ENCODE measurements around the gene DNASE2.
"Not testable (repeated sequence)": the region's sequence is repeated elsewhere in the genome, so short reads cannot be mapped to it uniquely, and the experiment has no call there.

Gene DNASE2, protein sequence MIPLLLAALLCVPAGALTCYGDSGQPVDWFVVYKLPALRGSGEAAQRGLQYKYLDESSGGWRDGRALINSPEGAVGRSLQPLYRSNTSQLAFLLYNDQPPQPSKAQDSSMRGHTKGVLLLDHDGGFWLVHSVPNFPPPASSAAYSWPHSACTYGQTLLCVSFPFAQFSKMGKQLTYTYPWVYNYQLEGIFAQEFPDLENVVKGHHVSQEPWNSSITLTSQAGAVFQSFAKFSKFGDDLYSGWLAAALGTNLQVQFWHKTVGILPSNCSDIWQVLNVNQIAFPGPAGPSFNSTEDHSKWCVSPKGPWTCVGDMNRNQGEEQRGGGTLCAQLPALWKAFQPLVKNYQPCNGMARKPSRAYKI

DNA sequence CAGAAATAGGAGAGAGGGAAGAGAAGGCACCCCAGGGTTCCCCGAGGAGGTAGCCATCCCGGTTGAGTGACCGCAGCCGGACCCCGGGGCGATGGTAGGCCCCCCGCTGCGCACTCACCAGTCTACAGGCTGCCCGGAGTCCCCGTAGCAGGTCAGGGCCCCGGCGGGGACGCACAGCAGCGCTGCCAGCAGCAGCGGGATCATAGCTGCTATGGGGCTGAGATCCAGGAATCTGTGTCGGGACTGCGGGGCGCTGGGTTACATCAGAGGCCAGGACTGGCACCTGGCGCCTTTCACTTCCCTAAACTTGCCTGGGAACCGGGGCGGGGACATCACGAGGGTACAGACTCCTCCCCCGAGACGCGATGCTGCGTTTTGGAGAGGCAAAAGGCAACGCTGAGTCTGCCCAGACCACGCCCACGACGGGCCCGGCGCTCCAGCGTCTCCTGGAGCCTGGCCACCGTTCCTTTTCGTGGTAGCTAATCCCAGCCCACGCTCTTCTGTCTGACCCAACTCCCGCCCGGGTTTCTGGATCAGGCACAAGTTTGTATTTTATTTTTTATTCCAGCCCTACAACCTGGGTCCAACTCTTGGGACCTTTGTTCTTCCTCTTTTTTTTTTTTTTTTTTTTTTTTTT is at the start of gene DNASE2:
Gene DNASE2, minus strand, starts transcription at position 278 of the 637 bp plus-strand sequence. Its CDS starts 74 bp downstream, at position 204.
- DNase-seq (ENCODE audit: low read depth in 1 of 2, low spot score in 1 of 2): peak; percentile 77 to 78

DNA sequence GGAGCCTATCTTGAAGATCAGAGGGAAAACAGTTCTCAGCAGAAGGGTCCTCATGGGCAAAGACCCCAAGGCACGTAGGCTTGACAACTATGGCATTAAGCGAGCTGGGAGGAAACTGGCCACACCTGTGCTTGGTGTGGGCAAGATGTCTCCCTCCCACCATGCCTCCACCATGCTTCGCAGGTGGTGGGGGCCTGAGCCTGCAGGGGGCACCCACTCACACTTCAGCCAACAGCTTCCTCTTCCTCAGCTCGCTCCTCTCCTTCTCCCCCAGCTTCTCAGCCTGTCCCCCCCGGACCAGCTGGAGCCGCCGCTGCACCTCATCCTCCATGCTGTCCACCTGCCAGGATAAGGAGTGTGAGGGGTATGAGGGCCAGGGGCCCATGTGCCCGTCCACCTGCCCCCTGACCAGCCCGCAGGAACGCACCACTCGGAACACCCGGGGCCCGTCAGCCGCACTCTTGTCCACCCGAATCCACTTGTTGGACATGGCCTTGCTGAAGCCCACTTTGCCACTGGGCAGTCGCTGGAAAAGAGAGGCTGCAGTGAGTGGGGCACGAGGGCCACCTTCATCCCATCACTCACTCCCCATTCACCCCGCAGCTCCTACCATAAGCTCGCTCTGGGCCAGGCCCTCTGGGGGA is 48.9 kb upstream of the DNASE2 start:
- no peak for DNase-seq (ENCODE audit: low read depth in 1 of 2, low spot score in 1 of 2)

GRCh38 chr19:12924621-12925310 is 43.5 kb upstream of the DNASE2 start:
- DNase-seq (ENCODE audit: low read depth in 1 of 2, low spot score in 1 of 2): no peak

DNA sequence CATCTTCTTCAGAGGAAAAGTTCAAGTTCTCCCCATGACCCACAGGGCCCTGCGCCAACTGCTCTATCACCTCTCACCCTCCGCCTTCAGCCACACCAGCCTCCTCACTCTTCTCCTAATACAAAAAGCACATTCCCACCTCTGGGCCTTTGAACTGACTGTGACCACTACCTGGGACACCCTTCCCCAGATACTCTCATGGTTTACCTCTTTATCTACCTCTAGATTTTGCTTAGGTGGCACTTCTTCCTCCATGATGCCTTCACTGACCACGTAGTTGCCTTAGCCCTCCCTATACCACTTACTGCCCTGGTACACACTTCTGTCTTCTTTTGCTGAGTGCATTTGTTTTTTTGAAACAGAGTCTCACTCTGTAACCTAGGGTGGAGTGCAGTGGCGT is 41.7 kb upstream of the DNASE2 start:
- DNase-seq (ENCODE audit: low read depth in 1 of 2, low spot score in 1 of 2): no peak

DNA sequence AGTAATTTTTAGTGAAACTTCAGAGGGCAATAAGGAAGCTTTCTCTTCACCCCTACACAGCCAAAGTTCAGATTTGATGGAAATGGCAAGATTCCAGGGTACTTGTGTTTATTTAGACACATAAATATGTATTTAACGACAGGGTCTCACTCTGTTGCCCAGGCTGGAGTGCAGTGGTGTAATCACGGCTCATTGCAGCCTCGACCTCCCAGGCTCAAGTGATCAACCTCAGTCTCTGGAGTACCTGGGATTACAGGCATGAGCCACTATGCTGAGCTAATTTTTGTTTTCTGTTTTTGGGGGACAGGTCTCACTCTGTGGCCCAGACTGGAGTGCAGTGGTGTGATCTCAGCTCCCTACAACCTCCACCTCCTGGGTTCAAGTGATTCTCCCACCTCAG is 39.8 kb upstream of the DNASE2 start:
- DNase-seq (ENCODE audit: low read depth in 1 of 2, low spot score in 1 of 2): no peak

DNA sequence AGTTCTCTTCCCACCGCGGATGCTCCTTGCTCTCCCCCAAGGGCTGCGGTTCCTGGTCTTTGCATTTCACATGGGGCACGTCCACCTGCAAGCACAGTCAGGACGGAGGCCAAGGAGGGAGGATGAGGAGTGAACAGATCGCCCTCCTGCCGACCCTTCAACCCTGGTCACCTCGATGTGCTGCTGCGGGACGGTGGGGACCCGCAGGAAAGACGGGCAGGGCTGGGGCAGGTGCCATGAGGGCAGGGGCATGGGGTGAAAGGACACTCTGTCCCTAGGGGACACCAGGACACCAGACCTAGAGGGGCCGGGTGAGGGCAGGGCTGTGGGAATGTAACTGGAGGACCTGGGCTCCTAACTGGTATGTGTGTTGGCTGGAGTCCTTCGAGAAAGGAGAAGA is 37.0 kb upstream of the DNASE2 start:
- DNase-seq (ENCODE audit: low read depth in 1 of 2, low spot score in 1 of 2): no peak

GRCh38 chr19:12915860-12916259 is 34.6 kb upstream of the DNASE2 start:
- not testable (repeated sequence) for DNase-seq (ENCODE audit: low read depth in 1 of 2, low spot score in 1 of 2)

GRCh38 chr19:12913851-12914690 is 32.8 kb upstream of the DNASE2 start:
- peak in 1 of 2 donors; percentile 27 for DNase-seq (ENCODE audit: low read depth in 1 of 2, low spot score in 1 of 2)

DNA sequence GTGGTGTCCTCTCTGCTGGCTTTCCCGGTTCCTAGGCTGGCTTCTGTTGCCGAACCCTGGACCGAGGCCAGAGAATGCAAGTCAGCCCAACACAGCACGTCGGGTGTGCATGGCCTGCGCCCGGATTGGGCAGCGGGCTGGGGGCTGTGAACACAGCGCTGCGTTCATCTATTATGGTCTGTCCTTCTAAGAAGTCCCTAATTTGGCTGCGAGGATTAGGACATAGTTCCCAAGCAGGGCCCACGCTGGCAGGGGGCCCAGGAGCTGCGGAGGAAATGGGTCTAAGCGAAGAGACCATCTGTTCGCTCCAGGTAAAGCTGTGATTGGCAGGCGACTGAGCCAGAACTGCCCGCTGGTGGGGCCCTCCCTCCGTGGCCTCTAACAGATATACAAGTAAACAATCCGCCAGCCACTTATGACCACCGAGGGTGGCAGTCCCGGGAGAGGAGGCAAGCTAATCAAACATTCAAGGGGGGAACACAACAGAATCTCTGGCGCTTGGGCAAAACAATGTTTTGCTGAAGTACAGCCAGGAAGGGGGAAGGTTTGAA is 31.8 kb upstream of the DNASE2 start:
- DNase-seq (ENCODE audit: low read depth in 1 of 2, low spot score in 1 of 2): no peak

DNA sequence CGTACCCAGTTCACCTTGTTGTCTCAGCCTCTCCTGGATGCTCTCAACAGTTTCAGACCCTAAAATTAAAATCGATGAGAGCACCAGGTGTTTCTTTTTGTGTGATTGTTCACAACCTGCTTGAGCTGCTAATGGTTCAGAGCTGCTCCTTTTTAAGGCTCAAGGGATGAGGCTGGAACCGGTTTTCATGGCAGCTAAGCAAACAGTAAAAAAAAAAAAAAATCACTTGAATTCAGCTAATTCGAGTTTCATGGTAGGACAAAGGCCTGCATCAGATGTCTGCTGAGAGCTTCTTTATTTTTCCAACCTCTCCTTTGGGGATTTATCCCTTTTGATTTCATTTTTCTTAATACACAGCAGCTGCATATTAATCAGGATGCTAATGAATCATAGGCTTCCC is 31.3 kb upstream of the DNASE2 start:
- DNase-seq (ENCODE audit: low read depth in 1 of 2, low spot score in 1 of 2): no peak

GRCh38 chr19:12907166-12907565 is 25.9 kb upstream of the DNASE2 start:
- no peak for DNase-seq (ENCODE audit: low read depth in 1 of 2, low spot score in 1 of 2)

DNA sequence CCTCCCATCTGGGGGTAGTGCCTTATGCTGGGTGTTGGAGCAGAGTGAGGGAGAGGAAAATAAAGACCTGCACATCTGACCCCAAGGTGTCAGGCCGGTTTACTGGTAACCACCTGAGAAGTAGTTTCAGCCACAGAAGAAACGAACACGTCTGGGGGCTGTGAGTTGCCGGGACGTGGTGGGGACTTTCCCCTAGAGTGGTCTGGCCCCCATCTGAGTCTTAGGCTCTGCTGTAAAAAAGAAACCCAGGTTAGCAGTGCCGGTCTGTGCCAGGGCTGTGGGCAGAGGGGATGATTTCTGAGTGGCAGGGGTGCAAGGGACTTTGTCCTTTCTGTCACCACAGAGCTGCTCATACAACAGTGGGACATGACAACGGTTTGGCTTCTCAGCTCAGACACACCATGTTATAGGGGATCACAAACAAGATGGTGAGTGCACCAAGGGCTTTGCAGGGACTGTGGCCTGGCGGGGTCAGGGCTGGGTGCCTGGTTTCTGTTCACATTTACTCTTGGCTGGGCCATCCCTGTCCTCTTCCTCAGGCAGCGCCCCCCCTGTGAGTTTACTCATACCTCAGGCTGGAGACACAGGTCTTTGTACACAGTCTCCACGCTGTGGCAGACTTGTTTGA is 18.8 kb upstream of the DNASE2 start:
- no peak for DNase-seq (ENCODE audit: low read depth in 1 of 2, low spot score in 1 of 2)

- no peak for DNase-seq (ENCODE audit: low read depth in 1 of 2, low spot score in 1 of 2)
These were observed 15.2 kb upstream of the DNASE2 start for GRCh38 chr19:12896460-12896859.

GRCh38 chr19:12893582-12893981 is 12.3 kb upstream of the DNASE2 start:
- DNase-seq (ENCODE audit: low read depth in 1 of 2, low spot score in 1 of 2): no peak

DNA sequence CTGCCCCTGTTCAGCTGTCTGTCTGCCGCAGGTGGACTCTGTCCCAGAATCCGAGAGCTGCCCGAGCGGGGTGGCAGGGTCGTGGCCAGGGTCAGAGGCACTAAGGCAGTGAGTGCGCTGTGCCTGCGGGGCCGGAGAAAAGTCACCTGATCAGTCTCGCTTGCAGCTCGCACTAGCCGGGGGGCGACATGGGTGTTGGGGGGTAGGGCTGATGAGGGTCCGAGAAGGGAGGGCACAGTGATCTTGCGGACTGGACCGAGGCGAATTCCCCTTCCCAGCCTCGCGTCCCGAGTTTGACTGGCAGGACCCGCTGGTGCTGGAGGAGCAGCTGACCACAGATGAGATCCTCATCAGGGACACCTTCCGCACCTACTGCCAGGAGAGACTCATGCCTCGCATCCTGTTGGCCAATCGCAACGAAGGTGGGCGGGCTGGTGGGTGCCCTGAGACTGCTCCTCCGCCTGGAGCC is 10.3 kb upstream of the DNASE2 start:
- DNase-seq (ENCODE audit: low read depth in 1 of 2, low spot score in 1 of 2): no peak

DNA sequence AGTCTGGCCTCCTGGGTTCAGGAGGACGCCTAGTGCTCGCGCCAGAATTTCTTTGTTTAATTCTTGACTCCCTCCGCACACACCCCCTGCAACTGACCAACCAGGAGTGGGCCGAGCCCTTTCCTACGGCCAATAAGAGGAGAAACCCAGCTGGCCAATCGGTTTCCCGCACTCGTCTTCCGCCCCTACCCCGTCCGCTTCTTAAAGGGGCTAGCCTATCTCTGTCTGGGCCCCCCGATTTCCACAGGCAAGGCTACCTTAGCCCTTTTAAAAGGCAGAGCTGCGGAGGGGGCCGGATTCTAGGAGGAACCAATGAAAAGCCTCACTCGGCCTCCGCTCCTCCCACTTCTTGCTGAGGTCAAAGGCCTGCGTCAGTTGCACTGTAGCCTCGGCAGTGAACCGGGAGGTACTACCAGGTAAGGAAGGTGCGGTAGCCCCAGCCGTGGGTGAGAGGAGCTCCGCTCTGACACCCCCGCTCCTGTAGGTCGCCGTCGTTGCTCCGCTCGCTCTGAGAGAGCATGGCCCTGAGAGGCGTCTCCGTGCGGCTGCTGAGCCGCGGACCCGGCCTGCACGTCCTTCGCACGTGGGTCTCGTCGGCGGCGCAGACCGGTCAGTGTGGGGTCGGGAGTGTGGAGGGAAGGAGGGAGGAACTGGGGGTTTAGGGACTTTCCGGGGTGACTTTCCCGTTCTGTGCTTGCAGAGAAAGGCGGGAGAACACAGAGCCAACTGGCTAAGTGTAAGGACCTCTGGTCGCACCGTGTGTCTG is 9.7 kb upstream of the DNASE2 start, which contains the start of gene GCDH:
Gene GCDH, plus strand, starts transcription at position 374 of the 766 bp plus-strand sequence. Its CDS starts 145 bp downstream, at position 519.
- peak; percentile 82 to 89 for DNase-seq (ENCODE audit: low read depth in 1 of 2, low spot score in 1 of 2)

GRCh38 chr19:12890299-12890786 is 9.1 kb upstream of the DNASE2 start:
- not testable (repeated sequence) for DNase-seq (ENCODE audit: low read depth in 1 of 2, low spot score in 1 of 2)

DNA sequence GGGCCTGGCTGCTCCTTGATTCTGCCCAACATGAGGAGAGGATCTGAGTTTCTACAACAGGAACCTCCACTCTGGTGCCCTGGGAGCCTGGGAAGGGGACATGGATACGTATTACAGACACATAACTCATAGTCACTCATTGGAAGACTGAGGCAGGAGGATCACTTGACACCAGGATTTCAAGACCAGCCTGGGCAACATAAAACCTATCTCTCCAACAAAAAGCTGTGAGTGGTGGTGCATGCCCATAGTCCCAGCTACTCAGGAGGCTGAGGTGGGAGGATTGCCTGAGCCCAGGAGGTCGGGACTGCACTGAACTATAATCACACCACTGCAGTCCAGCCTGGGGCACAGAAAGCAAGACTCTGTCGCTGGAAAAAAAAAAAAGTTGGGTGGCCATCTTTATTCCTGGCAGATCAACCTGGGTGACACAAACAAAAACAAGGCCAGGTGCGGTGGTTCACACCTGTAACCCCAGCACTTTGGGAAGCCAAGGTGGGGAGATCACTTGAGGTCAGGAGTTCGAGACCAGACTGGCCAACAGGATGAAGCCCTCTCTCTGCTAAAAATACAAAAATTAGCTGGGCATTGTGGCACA is 6.9 kb upstream of the DNASE2 start:
- no peak for DNase-seq (ENCODE audit: low read depth in 1 of 2, low spot score in 1 of 2)
